GM19239 (cell line): ENCODE data around the gene ENTR1.

Experiments
- DNase-seq: peaks from one replicate; pipeline ENCODE4 v3.0.0; 2011; ENCODE audit warnings: low spot score; ENCODE audit not compliant: insufficient read length
- FAIRE-seq: peaks from 2 replicates; lab custom pipeline; 2011; peaks lifted over from hg19 to GRCh38; lab: Jason Lieb, UNC

ENTR1 gene

DNA sequence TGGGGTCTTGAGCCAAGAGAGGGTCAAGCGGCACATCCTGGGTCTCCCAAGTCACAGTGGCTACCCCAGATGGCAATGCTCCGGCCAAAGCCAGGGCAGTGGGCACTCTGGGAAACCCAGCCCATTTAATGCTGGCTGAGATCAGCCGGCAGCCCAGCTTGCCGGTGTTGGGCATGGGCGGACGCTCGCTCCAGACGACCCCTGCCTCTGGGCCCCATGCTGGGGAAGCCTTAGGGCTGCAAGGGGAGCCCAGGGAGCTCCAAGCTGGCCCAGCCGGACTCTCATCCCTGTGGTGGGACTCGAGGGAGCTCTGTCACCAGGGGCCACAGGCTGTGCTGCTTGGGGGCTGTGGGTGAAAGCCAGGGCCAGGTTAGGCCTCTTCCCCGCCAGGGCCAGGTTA, 31.0 kb downstream of the ENTR1 start:
- FAIRE-seq (no peak), DNase-seq (no peak)

DNA sequence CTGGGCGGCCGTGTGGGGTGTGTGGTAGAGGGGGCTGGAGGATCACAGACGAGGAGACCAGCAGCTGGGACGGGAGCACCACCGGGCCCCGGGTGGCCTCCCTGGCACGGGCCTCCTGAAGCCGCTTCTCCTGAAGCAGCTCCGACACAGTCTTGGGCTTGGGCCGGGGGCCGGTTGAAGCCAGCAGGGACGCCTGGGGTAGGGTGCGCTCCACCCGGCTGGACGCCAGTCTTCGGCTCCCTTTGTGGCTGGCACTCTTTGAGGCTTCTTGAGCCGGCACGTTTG, 31.5 kb downstream of the ENTR1 start:
- FAIRE-seq = no peak
- no peak for DNase-seq

DNA sequence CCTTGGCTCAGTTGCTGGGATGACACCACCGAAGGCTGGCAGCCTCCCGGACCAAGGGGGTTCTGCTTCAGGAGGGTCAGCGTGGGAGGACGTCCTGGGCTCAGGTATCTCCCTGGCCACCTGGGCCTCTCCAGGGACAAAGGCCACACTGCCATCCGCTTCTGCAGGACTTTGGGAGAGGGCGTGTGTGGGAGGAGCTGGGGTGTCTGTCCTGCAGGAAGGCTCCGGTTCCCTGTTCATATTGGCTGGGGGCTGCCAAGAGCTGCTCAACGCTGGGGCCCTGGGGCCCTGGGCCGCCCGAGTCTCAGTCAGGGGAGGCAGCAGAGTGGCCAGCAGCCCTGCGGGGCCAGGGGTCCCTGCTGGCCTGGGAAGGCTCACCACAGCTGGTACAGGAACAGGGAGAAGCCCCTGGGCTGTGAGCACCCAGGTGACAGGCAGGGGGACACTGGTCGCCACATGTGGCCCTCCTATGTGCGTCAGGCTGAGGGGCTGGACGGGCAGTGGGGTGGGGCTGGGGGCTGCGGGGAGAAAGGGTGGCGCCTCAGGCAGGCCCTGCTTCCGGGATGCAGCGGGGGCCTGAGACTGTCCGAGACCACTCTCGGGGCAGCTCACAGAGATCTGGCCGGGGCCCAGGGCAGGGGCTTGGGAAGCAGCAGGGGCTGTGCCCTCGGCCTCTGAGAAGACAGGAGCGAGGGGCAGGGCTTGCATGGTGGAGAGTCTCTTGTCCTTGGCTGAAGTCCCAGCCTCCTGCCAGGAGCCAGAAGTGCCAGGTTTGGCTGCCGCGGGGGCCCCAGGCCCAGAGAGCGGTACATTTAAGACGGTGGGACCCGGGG, 32.0 kb downstream of the ENTR1 start:
- FAIRE-seq (no peak), DNase-seq (no peak)

DNA sequence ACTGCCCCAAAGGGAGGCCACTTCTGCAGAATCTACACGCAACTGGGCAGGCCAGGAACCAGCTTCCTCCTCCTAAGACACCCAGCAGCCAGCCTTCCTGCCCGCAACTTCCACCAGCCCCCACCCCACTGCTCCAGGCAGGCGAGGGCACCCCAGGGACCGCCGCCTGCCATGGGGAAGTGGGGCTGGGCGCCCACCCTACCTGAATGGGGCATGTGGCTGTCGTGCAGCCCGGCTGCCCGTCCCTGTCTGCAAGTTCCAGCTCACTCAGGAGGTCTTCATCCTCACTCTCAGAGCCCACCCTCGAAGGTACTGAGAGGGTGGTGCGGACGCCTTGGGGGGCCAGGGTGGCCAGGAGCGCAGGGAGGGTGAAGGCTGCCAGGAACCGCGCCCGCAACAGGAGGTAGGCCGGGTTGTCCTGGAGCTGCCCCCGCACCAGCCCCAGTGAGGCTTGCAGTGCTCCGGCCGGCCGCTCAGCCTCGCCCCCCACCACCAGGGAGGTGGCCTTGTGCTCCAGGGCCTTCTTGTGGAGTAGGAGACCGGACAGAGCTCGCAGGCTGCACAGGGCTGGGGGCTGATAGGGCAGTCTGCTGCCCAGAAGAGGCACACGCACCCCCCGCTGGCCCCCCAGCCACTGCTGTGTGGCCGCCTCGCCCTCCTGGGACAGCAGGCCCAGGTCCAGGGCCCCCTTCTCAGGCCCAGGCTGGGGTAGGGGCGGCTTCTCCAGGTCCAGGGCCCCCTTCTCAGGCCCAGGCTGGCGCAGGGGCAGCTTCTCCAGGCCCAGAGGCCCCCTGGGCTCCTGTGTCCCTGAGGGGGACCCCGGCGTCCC, 32.9 kb downstream of the ENTR1 start:
- no peak for DNase-seq

DNA sequence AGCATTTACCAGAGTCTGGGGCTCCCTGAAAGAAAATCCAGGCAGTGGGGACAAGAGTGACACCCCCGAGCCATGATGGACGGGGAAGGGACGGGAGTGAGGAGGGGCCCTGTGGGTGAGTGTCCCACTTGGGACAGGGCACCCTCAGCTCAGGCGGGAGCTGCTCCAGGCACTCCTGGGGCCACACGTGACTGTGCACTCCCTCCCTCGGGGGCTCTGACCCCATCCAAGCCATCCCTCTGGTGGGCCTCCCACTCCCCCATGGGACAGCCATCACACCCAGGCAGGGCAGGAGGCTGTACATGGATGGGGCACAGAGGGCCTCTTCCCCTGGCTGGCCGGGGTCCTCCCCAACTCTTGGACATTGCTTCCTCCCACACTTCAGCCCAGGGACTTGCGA, 34.0 kb downstream of the ENTR1 start:
- no peak for FAIRE-seq
- DNase-seq = no peak

More for the DNA sequence above, 32.9 kb downstream of the ENTR1 start:
- FAIRE-seq = no peak

DNA sequence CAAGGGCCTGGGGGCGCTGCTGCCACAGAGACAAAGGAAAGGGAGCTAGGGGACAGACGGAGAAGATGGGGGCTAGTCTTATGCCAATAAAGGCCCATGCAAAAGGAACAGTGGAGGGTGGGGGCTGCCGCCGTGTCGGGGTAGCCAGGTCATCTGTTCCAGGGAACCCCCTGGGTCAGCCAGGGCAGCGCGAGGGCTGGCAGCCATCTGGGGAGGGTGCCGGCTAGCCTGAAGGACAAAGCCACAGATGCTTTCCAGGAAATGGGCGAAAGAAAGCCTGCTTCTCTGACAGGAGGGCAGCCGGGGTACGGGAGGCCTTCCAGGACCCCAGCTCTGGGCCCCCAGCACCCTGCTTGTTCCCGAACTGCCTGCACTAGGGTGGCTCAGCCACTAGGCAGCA, 35.3 kb downstream of the ENTR1 start:
- FAIRE-seq = no peak

DNA sequence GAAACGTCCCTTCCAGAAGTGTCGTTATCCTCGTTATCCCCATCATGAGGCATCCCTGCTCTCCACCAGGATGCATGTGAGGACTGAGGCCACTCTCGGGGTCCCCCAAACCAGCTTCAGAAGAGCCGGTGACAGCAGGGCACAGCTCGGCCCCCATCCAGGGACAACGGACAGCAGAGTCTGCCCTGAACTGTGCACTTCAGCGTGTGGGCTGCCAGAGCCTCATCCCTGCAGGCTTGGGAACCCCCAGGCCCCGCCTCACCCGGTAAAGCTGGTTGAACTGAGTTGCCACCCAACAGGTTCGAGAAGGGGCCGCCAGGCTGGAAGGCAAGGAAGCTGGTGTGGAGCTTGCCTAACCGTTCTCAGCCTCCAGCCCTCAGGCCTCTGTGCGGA, 36.2 kb downstream of the ENTR1 start:
- DNase-seq (no peak), FAIRE-seq (no peak)

More for the DNA sequence above, 35.3 kb downstream of the ENTR1 start:
- DNase-seq = no peak

- FAIRE-seq (peak; percentile 70), DNase-seq (peak; percentile 43)
Observed at GRCh38 chr9:136373300-136374182, 36.9 kb downstream of the ENTR1 start, which contains the start of gene CARD9. Gene CARD9 (minus strand): TSS chr9:136373669. CDS start chr9:136372078, 1,591 bp downstream.

- FAIRE-seq (no peak), DNase-seq (peak; percentile 59)
Observed at GRCh38 chr9:136372561-136373299, 37.7 kb downstream of the ENTR1 start.

GRCh38 chr9:136372006-136372405, 38.4 kb downstream of the ENTR1 start:
- no peak for FAIRE-seq

GRCh38 chr9:136371533-136371880, 38.9 kb downstream of the ENTR1 start:
- FAIRE-seq = no peak

More at GRCh38 chr9:136372006-136372405, 38.4 kb downstream of the ENTR1 start:
- DNase-seq = no peak

DNA sequence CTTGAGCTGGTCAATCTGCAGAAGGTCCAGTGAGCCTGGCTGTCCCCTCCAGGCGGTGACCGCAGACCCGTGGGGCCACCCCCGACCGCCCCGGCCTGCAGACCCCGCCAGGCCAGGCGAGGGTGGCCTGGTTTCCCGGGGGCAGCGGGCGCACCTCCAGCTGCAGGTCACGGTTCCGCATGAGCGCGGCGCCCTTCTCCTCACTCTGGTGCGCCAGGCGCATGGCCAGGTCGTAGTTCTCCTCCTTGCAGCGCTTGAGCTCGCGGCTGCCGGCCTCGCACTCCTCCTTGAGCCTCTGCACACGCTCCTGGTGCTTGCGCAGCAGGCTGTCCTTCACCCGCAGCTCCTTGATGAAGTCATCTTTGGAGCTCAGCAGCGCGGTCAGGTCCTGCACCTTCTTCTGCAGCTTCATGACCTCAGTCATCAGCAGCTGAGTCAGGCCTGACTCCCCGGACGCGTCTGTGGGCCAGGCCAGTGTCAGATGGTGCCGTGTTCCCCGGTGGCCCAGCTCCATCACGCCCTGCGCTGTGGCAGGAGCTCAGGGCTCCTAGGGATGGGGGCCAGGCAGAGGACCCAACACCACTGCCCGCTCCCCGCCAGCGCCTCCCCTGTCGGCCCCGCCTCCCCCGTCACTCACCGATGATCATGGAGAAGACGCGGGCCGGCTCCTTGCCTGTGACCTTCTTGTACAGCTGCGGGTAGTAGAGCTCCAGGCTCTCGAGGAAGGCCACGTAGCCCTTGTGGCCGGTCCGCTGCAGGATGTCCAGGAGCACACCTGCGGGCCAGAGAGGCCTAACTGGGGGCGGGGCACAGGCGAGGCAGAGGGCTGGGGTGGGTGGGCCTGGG, 39.5 kb downstream of the ENTR1 start:
- DNase-seq (no peak), FAIRE-seq (no peak)

More at GRCh38 chr9:136371533-136371880, 38.9 kb downstream of the ENTR1 start:
- DNase-seq = no peak

GRCh38 chr9:136370037-136370436, 40.4 kb downstream of the ENTR1 start:
- DNase-seq = no peak
- no peak for FAIRE-seq

GRCh38 chr9:136368190-136368589, 42.2 kb downstream of the ENTR1 start:
- DNase-seq (no peak), FAIRE-seq (no peak)

- FAIRE-seq (no peak), DNase-seq (no peak)
Observed at GRCh38 chr9:136367296-136368145, 42.9 kb downstream of the ENTR1 start.

DNA sequence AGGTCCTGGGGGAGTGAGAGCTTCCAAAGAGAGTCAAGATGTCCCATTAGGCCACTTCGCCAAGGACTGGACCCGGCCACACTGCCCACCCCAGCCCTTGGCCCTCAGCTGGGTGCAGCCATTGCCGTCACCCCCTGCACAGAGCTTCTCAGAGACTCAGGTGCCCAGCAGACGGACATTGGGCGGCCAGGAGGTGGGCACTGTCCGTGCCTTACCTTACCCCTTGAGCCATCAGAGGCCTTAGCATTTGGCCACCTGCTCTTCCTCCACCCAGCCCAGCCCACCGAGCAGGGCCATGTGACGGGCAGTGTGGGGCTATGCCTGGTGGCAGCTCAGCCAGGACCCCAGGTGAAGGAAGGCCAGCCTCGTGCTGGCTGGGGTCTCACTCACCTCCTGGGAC, 43.6 kb downstream of the ENTR1 start:
- FAIRE-seq (no peak), DNase-seq (no peak)

GRCh38 chr9:136365775-136366222, 44.6 kb downstream of the ENTR1 start:
- DNase-seq = no peak
- FAIRE-seq = no peak
